DMS153 treated with DMSO at 0.1 percent for 48 hours (cell line): ENCODE results near the gene MAGI2.

Source experiments
- DNase-seq: peaks from one replicate; lab custom pipeline; 2025; ENCODE audit not compliant: unreplicated experiment; lab: John Stamatoyannopoulos, UW

MAGI2 gene

DNA sequence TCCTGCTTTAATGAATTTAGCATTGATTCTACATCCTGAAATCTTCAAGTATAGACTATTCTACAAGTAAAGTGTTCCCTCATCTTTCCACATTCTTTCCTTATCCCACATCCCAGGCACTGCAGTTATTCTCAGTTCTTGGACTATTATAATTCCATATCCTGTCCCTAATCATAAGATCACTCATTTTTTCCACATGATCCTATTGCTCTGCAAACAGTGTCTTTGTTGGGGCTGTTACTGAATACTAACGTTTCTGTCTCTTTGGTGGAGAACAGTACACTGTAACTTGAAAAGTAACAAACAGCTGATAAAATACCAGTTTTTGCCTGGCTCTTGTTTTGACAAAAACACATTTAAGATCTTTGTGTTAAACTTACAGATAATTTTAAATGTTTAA lies 769.9 kb downstream of the MAGI2 start:
- DNase-seq, result no peak

GRCh38 chr7:78679112-78679876 lies 774.2 kb downstream of the MAGI2 start:
- no peak for DNase-seq

- no peak for DNase-seq
Observed at GRCh38 chr7:78677391-78677790, 776.1 kb downstream of the MAGI2 start.

DNA sequence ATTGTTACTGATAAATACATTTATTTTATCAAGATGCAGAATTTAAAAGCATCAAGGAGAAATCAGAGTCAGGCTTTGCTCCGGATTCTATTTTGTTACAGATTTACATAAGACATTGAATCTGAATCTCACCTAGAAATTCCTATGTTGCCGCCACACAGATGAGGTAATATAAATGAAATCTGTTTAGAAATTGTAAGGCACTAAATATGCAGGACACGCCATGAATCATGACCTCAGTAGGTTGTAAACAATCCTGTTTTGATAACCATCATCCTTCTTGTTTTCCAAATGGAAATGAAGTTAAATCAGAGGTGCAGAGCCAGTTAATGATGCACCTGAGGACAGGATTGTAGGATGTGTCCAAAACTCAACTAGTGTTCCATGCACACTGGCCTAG lies 778.0 kb downstream of the MAGI2 start:
- DNase-seq, result no peak

GRCh38 chr7:78673272-78673671 lies 780.2 kb downstream of the MAGI2 start:
- DNase-seq, result no peak

GRCh38 chr7:78662939-78663338 lies 790.5 kb downstream of the MAGI2 start:
- no peak for DNase-seq

DNA sequence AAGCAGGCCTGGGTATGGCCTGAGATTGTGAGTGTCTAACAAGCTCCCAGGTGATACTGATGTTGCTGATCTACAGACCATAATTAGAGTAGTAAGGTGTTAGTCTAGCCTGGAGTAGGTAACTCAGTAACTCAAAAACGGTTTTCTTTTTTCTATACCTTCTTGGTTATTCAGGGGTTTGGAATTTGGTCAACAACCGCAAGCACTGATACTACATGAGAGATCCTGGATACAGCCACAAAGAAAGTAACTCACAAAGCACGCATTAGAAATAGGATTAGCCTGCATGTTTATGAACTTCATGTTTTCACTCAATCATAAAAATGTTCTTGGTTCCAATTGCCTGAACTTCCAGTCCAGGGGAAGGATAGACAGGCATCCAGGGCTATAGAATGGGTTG lies 803.5 kb downstream of the MAGI2 start:
- no peak for DNase-seq

DNA sequence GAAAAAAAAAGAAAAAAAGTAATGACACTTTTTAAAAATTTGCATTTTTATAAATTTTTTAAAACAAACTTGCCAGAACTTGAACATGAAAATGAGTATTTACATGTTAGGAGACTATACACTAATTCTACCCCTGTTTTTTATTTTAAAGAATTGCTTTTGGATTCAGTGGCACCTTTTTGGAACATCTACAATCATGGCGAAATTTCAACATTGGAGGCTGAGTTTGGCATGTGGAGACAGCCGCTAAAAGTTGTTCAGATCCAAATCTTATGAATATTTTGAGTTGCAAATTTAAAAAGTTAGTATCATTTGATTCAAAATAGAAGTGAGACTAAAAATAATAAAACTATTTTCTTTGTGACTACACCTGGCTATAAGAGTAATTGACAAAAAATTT lies 804.2 kb downstream of the MAGI2 start:
- no peak for DNase-seq

GRCh38 chr7:78642751-78643150 lies 810.7 kb downstream of the MAGI2 start:
- no peak for DNase-seq

DNA sequence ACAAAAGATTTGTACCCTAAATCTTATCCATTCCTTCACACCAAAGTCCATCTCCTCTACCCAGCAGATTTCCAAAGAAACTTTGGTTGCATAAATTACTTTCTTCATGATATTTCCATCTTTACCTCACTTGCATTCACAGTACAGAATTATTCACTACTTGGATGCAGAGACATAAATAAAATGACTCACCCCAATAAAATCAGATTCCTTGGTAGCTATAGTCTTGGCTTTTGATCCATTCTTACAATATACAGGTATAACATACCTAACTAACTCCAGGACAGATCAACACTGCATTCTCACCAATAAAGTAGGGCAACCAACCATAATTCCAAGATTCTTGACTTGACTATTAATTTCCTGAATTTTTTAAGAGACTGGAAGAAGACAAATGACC lies 815.1 kb downstream of the MAGI2 start:
- DNase-seq, result no peak

- DNase-seq, result no peak
Observed at GRCh38 chr7:78636727-78637126, 816.7 kb downstream of the MAGI2 start.

DNA sequence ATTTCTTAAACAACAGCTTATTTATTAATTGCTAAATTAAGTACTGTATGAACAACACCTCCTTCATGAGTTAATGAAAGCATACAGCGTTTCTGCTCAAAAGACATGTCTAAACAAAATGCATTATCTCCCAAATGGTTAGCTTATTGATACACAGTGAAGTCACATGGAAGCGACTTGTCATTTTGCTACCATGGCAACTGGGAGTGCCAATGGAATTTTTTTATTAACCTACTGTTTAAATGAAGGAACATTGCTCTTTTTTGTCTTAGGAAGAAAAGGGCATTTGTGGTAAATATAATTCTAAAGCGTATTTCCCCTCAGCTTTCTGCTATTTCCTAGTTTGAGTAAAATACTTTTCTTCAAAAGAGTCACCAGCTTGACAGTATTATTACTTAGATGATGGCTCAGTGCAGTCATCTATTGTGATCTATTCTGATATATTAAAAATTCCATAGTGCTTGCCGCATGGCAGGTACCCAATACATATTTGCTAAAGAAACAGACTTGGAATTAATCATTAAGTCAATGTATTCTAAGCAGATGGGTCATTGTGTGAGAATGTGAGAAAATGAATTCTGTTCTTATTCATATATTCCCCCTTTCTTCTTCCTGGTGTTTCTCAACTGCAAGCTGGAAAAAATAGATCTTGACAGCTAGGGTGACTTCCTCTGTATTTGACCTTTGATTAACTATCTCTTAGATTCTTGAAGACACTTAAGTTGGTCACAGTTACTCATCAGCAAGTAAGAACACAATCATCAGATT lies 818.3 kb downstream of the MAGI2 start:
- no peak for DNase-seq

DNA sequence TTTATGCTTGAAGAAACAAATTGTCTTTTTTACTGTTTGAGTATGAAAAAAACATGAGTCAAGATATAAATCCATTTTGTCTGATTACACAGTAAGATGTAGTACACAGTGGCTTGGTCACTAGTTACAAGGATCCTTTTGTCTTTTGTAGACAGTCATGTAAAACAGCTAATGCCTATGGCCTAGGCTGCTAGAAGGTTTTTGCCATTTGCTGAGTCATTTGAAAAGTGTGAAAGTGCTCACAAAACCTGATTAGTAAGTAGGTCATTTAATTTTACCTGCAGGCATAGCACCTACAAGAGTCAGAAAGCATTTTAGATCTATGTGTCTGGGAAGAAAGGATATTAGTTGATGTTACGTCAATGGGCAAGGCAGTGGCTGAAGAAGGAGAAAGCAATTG lies 819.4 kb downstream of the MAGI2 start:
- DNase-seq, result no peak

- no peak for DNase-seq
Observed at GRCh38 chr7:78620920-78621319, 832.5 kb downstream of the MAGI2 start.

GRCh38 chr7:78616539-78616938 lies 836.9 kb downstream of the MAGI2 start:
- DNase-seq, result no peak

- no peak for DNase-seq
Observed at GRCh38 chr7:78609281-78609680, 844.2 kb downstream of the MAGI2 start.

GRCh38 chr7:78607099-78607498 lies 846.4 kb downstream of the MAGI2 start:
- no peak for DNase-seq

DNA sequence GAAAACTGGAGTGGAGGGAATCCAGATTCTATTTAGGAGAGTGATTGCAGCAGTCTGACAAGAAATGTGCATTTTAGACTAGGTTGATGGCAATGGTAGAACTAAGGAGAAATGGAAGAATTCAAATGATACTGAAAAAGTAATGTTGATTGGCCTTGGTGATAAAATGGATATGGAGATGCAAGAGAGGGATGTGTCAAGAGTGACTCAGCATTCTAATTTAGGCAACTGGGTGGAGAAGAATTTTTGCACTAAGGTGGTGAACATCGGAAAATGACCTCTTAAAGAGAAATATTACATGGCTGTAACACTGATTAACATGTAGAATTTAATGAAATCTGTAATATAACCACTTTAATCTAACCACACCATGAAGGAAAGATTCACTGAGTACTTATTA lies 848.3 kb downstream of the MAGI2 start:
- no peak for DNase-seq

GRCh38 chr7:78601728-78602127 lies 851.7 kb downstream of the MAGI2 start:
- no peak for DNase-seq

DNA sequence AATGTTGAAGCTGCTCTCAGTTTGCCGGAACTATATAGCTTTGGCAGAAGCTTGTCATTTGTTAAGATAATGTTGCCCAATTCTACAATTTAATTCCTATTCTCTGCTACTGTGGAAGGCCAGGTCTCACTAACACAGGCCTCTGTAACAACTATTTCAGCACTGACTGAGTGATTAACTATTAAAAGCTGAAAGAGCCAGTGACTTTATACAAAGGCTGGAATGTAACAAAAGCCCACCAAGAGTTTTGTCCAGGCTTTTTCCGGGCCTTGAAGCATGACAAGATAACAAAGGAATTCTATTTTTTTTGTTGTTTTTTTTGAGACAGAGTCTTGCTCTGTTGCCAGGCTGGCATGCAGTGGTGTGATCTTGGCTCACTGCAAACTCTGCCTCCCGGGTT lies 859.3 kb downstream of the MAGI2 start:
- DNase-seq, result no peak

- DNase-seq, result no peak
Observed at GRCh38 chr7:78588393-78588792, 865.1 kb downstream of the MAGI2 start.

DNA sequence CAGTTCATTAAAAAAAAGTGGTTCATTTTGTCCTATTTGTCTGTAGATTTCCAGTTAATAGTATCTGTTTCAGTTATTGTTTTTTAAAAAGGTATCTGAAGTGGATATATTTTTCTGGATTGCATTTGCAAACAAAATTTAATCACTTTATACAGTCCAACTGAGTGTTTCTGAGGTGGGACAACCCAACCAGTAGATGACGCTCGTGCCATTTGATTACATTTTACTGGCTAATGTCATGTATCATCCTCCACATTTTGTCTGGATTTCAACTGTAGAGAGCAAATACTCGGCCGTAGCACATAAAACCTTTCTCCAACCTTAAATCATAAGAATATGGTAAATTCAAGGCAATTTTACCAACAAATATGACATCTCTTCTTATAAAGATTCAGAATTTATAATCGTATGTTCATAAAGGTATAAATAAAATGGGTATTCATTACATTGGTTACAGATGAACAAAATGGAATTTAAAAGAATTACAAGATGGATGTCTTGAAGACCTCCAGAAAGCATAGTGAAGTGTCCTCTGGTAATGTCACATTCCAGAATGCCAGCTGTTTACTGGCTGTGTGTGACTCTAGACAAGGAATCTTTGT lies 865.9 kb downstream of the MAGI2 start:
- no peak for DNase-seq
